ENCODE measurements around the gene SMARCA5.

- TF ChIP-seq RAD21 (IDR thresholded peaks at IDR 0.05; ENCODE audit: low read depth) (no peak), REST (IDR thresholded peaks at IDR 0.05; ENCODE audit: low read depth) (no peak), CEBPB (IDR thresholded peaks at IDR 0.05) (no peak), EP300 (IDR thresholded peaks at IDR 0.05; ENCODE audit: borderline replicate concordance) (no peak), TAF1 (IDR thresholded peaks at IDR 0.05; ENCODE audit: low read depth) (no peak), TEAD4 (IDR thresholded peaks at IDR 0.05) (no peak), CREB1 (IDR thresholded peaks at IDR 0.05; ENCODE audit: low read depth) (no peak), MAX (IDR thresholded peaks at IDR 0.05) (no peak), YY1 (IDR thresholded peaks at IDR 0.05; ENCODE audit: low read depth) (no peak)
Measured at GRCh38 chr4:143514901-143515300, 1.4 kb downstream of the SMARCA5 start.

Measured in Ishikawa (cell line).